Smooth muscle cell (in vitro differentiated cells): ENCODE data around the gene SOAT1. TPM values are rescaled to one million over a fixed set of nuclear protein-coding genes. Genes with fewer than 3 reads are reported as not detected.
A peak's percentile ranks its signal among the peaks of the same experiment; 100 is the strongest.

Experiments used
- DNase-seq: peaks from one replicate; lab custom pipeline; 2025; ENCODE audit not compliant: unreplicated experiment; lab: John Stamatoyannopoulos, UW
- H2AFZ ChIP-seq: fragments of 200-600 bp; sonication (generic); 2 replicates; pipeline ENCODE4 v1.6.0; 2016; ENCODE audit warnings: antibody characterized with exemption, low read depth, mild to moderate bottlenecking
- H3F3A ChIP-seq: fragments of 200-600 bp; sonication (generic); 2 replicates; pipeline ENCODE4 v1.6.0; 2017; ENCODE audit warnings: antibody characterized with exemption, low read depth
- H3K27ac ChIP-seq: fragments of 200-600 bp; sonication (generic); 2 replicates; pipeline ENCODE4 v1.5.1; 2016; ENCODE audit warnings: low read depth, mild to moderate bottlenecking
- H3K27me3 ChIP-seq: fragments of 200-600 bp; sonication (generic); 2 replicates; pipeline ENCODE4 v1.6.1; 2016; ENCODE audit warnings: low read depth, mild to moderate bottlenecking
- H3K36me3 ChIP-seq: fragments of 200-600 bp; sonication (generic); 2 replicates; pipeline ENCODE4 v1.5.1; 2016; ENCODE audit warnings: low read depth
- H3K4me1 ChIP-seq: fragments of 200-600 bp; sonication (generic); 2 replicates; pipeline ENCODE4 v1.5.1; 2016; ENCODE audit warnings: low read depth
- H3K4me2 ChIP-seq: fragments of 200-600 bp; sonication (generic); 2 replicates; pipeline ENCODE4 v1.6.0; 2016; ENCODE audit warnings: mild to moderate bottlenecking
- H3K4me3 ChIP-seq: fragments of 200-600 bp; sonication (generic); 2 replicates; pipeline ENCODE4 v1.5.1; 2016; ENCODE audit warnings: mild to moderate bottlenecking
- H3K79me2 ChIP-seq: fragments of 200-600 bp; sonication (generic); 2 replicates; pipeline ENCODE4 v1.6.0; 2016; ENCODE audit warnings: low read depth, mild to moderate bottlenecking
- H3K9ac ChIP-seq: fragments of 200-600 bp; sonication (generic); 2 replicates; pipeline ENCODE4 v1.6.0; 2016; ENCODE audit warnings: low read depth
- H3K9me3 ChIP-seq: fragments of 200-600 bp; sonication (generic); replicated peaks from 2 replicates; pipeline ENCODE4 v1.5.1; 2016; ENCODE audit warnings: low read depth
- H4K20me1 ChIP-seq: fragments of 200-600 bp; sonication (generic); 2 replicates; pipeline ENCODE4 v1.6.0; 2016; ENCODE audit warnings: low read depth
- WGBS: methylation state at CpG from one replicate; pipeline ENCODE4 v1.1.7; 2016; ENCODE audit warnings: low lambda C conversion rate; 5-methylcytosine and 5-hydroxymethylcytosine counted together
- polyA plus RNA-seq: library from polyadenylated mRNA; unstranded; fragments of >200 nt; fragmentation: Nextera tagmentation; extraction: Ambion mirVana; gene quantifications from 2 replicates; pipeline ENCODE4 v1.2.1, GENCODE V29; 2016
- total RNA-seq: library from RNA; depleted of rRNA; stranded (reverse); fragments of >200 nt; gene quantifications from 2 replicates; pipeline ENCODE4 v1.2.3, GENCODE V29; 2014
- TF ChIP-seq, protein P1 (sequence below): fragments of 200-600 bp; sonication (generic); IDR thresholded peaks from 2 replicates; pipeline ENCODE4 v1.5.1; 2017; ENCODE audit warnings: borderline replicate concordance, mild to moderate bottlenecking, antibody characterized with exemption; ENCODE audit not compliant: insufficient read depth, poor library complexity, severe bottlenecking

The SOAT1 gene
- total and polyA plus RNA-seq, 2 experiments from 2014 or later = 15.4 to 20.2 TPM

DNA sequence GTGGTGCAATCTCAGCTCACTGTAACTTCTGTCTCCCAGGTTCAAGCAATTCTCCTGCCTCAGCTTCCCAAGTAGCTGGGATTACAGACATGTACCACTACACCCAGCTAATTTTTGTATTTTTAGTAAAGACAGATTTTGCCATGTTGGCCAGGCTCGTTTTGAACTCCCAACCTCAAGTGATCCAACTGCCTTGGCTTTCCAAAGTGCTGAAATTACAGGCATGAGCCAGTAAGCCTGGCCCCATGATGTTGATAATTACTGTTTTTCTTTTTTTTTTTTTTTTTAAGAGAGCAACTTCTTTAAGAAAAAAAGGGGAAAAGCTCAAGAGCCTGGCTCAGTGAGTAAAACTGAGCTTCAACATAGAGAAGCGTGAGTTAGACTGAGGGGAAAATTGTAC lies 9.6 kb upstream of the SOAT1 start:
- Histone ChIP-seq H3K27me3 (no peaks in the 10 kb centered on the region), H3K79me2 (no peaks in the 10 kb centered on the region), H3K36me3 (no peaks in the 10 kb centered on the region), H4K20me1 (no peaks in the 10 kb centered on the region), H3F3A (no peaks in the 10 kb centered on the region), H3K4me1 (no peaks in the 10 kb centered on the region), H3K4me2 (no peak overlapping the region), H3K27ac (no peak overlapping the region), H3K9ac (no peak overlapping the region), H3K9me3 (no peaks in the 10 kb centered on the region), H3K4me3 (no peak overlapping the region), H2AFZ (no peak overlapping the region)
- 94% methylated on average over 2 of the region's 2 CpGs for WGBS
- DNase-seq = no peak
- TF ChIP-seq, protein P1, sequence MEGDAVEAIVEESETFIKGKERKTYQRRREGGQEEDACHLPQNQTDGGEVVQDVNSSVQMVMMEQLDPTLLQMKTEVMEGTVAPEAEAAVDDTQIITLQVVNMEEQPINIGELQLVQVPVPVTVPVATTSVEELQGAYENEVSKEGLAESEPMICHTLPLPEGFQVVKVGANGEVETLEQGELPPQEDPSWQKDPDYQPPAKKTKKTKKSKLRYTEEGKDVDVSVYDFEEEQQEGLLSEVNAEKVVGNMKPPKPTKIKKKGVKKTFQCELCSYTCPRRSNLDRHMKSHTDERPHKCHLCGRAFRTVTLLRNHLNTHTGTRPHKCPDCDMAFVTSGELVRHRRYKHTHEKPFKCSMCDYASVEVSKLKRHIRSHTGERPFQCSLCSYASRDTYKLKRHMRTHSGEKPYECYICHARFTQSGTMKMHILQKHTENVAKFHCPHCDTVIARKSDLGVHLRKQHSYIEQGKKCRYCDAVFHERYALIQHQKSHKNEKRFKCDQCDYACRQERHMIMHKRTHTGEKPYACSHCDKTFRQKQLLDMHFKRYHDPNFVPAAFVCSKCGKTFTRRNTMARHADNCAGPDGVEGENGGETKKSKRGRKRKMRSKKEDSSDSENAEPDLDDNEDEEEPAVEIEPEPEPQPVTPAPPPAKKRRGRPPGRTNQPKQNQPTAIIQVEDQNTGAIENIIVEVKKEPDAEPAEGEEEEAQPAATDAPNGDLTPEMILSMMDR = no peak

DNA sequence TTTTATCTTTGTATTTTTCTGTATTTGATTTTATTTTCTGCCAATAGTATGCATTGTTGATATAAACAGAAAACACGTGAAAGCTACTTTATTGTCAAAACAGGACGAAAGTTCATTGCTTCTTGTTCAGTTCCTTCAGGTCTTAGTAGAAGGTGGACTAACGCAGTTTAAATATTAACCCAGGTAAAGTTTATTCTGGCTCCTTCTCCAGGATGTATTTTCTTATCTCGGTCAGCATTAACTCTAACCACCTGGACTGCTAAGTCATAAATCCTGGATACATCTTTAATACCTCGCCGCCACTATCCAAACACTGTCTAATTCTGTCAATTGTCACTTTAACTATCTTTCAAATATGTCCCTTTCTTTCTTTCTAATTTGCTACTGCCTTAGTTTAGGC lies 5.7 kb upstream of the SOAT1 start:
- Histone ChIP-seq H3K27me3 (no peaks in the 10 kb centered on the region), H3F3A (no peaks in the 10 kb centered on the region), H2AFZ (no peak overlapping the region), H3K36me3 (no peaks in the 10 kb centered on the region), H3K4me1 (peaks cover under 1% of the 10 kb centered on the region), H3K4me3 (no peak overlapping the region), H3K27ac (no peak overlapping the region), H3K79me2 (no peaks in the 10 kb centered on the region), H3K4me2 (no peak overlapping the region), H4K20me1 (no peaks in the 10 kb centered on the region), H3K9ac (no peak overlapping the region), H3K9me3 (no peaks in the 10 kb centered on the region)
- TF ChIP-seq, protein P1 = no peak
- DNase-seq = no peak
- 95% methylated on average over 6 of the region's 6 CpGs for WGBS

DNA sequence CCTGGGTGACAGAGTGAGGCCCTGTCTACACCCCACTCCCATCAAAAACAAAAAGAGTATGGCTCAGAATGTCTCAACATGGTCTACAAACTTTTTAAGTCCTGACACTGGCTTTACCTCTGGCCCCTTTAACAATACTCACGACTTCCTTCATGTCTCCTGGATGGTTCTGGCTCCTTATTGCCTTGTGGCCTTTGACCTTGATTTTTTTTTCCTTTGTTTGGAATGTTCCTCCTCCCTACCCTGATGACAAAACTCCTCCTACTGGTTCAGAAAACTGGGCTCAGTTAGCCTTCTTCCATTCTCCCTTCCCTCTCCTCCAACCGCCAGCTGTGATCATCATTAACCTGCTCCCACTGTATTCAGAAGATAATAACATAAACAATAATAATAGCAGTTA lies 4.6 kb upstream of the SOAT1 start:
- no peak for DNase-seq
- no peak overlapping the region for H3K4me3 ChIP-seq
- no peak overlapping the region for H3K9ac ChIP-seq
- no peaks in the 10 kb centered on the region for H3K27me3 ChIP-seq
- H3K27ac ChIP-seq = no peak overlapping the region
- no peaks in the 10 kb centered on the region for H3F3A ChIP-seq
- TF ChIP-seq, protein P1 = no peak
- WGBS = 67% methylated on average over 2 of the region's 2 CpGs
- H3K4me1 ChIP-seq = peaks cover 5% of the 10 kb centered on the region
- H3K79me2 ChIP-seq = no peaks in the 10 kb centered on the region
- no peaks in the 10 kb centered on the region for H4K20me1 ChIP-seq
- H3K36me3 ChIP-seq = no peaks in the 10 kb centered on the region
- no peak overlapping the region for H2AFZ ChIP-seq
- no peaks in the 10 kb centered on the region for H3K9me3 ChIP-seq
- no peak overlapping the region for H3K4me2 ChIP-seq

DNA sequence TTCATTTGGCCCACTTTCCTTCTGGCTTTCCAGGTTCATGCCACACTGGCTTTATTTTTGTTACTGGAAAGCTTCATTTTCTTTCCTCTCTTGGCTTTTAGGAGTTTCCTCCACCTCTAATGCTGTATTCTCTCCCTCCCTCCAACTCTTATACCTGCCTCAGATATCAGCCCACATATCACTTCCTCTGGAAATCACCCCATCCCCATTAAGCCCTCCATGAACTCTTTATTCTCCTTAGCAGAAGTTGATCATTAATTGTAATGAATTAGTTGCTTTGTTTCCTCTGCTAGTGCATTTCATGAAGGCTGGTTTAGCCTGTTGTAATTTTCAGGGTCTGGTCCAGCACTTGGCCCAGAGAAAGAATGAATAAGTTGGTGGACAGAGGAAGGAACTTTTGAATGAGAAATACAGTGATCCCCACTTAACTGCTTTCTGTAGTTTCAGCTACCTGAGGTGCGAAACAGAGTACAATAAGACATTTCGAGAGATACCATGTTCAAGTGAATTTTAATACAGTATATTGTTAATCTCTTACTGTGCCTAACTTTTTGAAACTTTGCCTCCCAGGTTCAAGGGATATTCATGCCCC lies 1.7 kb downstream of the SOAT1 start:
- TF ChIP-seq, protein P1 = no peak
- no peak overlapping the region for H3K9ac ChIP-seq
- no peaks in the 10 kb centered on the region for H3K27me3 ChIP-seq
- H3K27ac ChIP-seq = peak overlapping the region; percentile 55
- peaks cover 33% of the 10 kb centered on the region for H3K79me2 ChIP-seq
- H3K4me2 ChIP-seq = peak overlapping the region; percentile 96
- DNase-seq = no peak
- H3F3A ChIP-seq = peaks cover 3% of the 10 kb centered on the region
- H3K36me3 ChIP-seq = no peaks in the 10 kb centered on the region
- WGBS = 98% methylated on average over 2 of the region's 2 CpGs
- no peak overlapping the region for H2AFZ ChIP-seq
- H4K20me1 ChIP-seq = peaks cover 27% of the 10 kb centered on the region
- H3K9me3 ChIP-seq = no peaks in the 10 kb centered on the region
- H3K4me1 ChIP-seq = peaks cover 19% of the 10 kb centered on the region
- H3K4me3 ChIP-seq = peak overlapping the region; percentile 83
